ENCODE data around the gene SMAD6.

Gene SMAD6

GRCh38 chr15:66760097-66760967, 58.3 kb downstream of the SMAD6 start:
- Histone ChIP-seq H4K8ac (ENCODE audit: low read depth, low read length) (no peak overlapping the region), H3K79me2 (ENCODE audit: control insufficient read depth, insufficient read depth, low read length) (peaks cover 53% of the 10 kb centered on the region), H3K9ac (ENCODE audit: low read length) (no peak overlapping the region), H2BK15ac (replicated peaks; ENCODE audit: low read depth) (no peak overlapping the region), H2AK5ac (ENCODE audit: low read length) (no peak overlapping the region), H3K18ac (ENCODE audit: low read length) (no peak overlapping the region), H2BK120ac (ENCODE audit: low read depth, low read length) (no peak overlapping the region), H3K4me3 (ENCODE audit: low read length) (no peak overlapping the region), H2BK5ac (ENCODE audit: low read length) (no peak overlapping the region), H3K27ac (ENCODE audit: low read depth, low read length) (no peak overlapping the region), H3K4ac (ENCODE audit: low read depth, low read length) (no peak overlapping the region), H3K56ac (ENCODE audit: low read length) (no peak overlapping the region), H4K5ac (ENCODE audit: low read length) (no peak overlapping the region), H3K79me1 (ENCODE audit: low read length) (peaks cover 54% of the 10 kb centered on the region), H3K27me3 (ENCODE audit: insufficient read depth, low read length, poor library complexity) (no peaks in the 10 kb centered on the region), H3K4me2 (ENCODE audit: low read length) (no peak overlapping the region), H3K36me3 (ENCODE audit: control insufficient read depth, insufficient read depth, low read length) (peaks cover 16% of the 10 kb centered on the region), H3K4me1 (ENCODE audit: control insufficient read depth, low read depth, low read length) (no peaks in the 10 kb centered on the region), H3K23ac (ENCODE audit: low read length) (no peak overlapping the region)
- WGBS (ENCODE audit: extremely low coverage, insufficient coverage, low lambda C conversion rate), result no CpG with 5 or more reads among the region's 16 CpGs
- DNase-seq, result no peak

- Histone ChIP-seq H3K18ac (ENCODE audit: low read length) (no peak overlapping the region), H4K8ac (ENCODE audit: low read depth, low read length) (no peak overlapping the region), H3K36me3 (ENCODE audit: control insufficient read depth, insufficient read depth, low read length) (peaks cover 16% of the 10 kb centered on the region), H3K23ac (ENCODE audit: low read length) (no peak overlapping the region), H2BK5ac (ENCODE audit: low read length) (no peak overlapping the region), H2AK5ac (ENCODE audit: low read length) (no peak overlapping the region), H2BK15ac (replicated peaks; ENCODE audit: low read depth) (no peak overlapping the region), H3K4ac (ENCODE audit: low read depth, low read length) (no peak overlapping the region), H3K27me3 (ENCODE audit: insufficient read depth, low read length, poor library complexity) (no peaks in the 10 kb centered on the region), H3K4me1 (ENCODE audit: control insufficient read depth, low read depth, low read length) (no peaks in the 10 kb centered on the region), H3K4me3 (ENCODE audit: low read length) (no peak overlapping the region), H2BK120ac (ENCODE audit: low read depth, low read length) (no peak overlapping the region), H3K9ac (ENCODE audit: low read length) (no peak overlapping the region), H3K4me2 (ENCODE audit: low read length) (no peak overlapping the region), H4K5ac (ENCODE audit: low read length) (no peak overlapping the region), H3K56ac (ENCODE audit: low read length) (no peak overlapping the region), H3K27ac (ENCODE audit: low read depth, low read length) (no peak overlapping the region), H3K79me1 (ENCODE audit: low read length) (peaks cover 58% of the 10 kb centered on the region), H3K79me2 (ENCODE audit: control insufficient read depth, insufficient read depth, low read length) (peaks cover 55% of the 10 kb centered on the region)
- no CpG with 5 or more reads among the region's 16 CpGs for WGBS (ENCODE audit: extremely low coverage, insufficient coverage, low lambda C conversion rate)
- no peak for DNase-seq
Measured at GRCh38 chr15:66760968-66761725, 59.1 kb downstream of the SMAD6 start.

GRCh38 chr15:66761726-66762595, 59.9 kb downstream of the SMAD6 start:
- no peak overlapping the region for H3K4me3 ChIP-seq (ENCODE audit: low read length)
- H2BK120ac ChIP-seq (ENCODE audit: low read depth, low read length), result no peak overlapping the region
- H2AK5ac ChIP-seq (ENCODE audit: low read length), result no peak overlapping the region
- H3K56ac ChIP-seq (ENCODE audit: low read length), result no peak overlapping the region
- peaks cover 55% of the 10 kb centered on the region for H3K79me1 ChIP-seq (ENCODE audit: low read length)
- no peak overlapping the region for H4K5ac ChIP-seq (ENCODE audit: low read length)
- no peak overlapping the region for H3K27ac ChIP-seq (ENCODE audit: low read depth, low read length)
- H3K4me2 ChIP-seq (ENCODE audit: low read length), result no peak overlapping the region
- H3K9ac ChIP-seq (ENCODE audit: low read length), result no peak overlapping the region
- DNase-seq, result no peak
- H4K8ac ChIP-seq (ENCODE audit: low read depth, low read length), result no peak overlapping the region
- peaks cover 54% of the 10 kb centered on the region for H3K79me2 ChIP-seq (ENCODE audit: control insufficient read depth, insufficient read depth, low read length)
- no peak overlapping the region for H3K23ac ChIP-seq (ENCODE audit: low read length)
- H2BK15ac ChIP-seq (replicated peaks; ENCODE audit: low read depth), result no peak overlapping the region
- H3K36me3 ChIP-seq (ENCODE audit: control insufficient read depth, insufficient read depth, low read length), result peaks cover 12% of the 10 kb centered on the region
- no peak overlapping the region for H3K18ac ChIP-seq (ENCODE audit: low read length)
- no peak overlapping the region for H2BK5ac ChIP-seq (ENCODE audit: low read length)
- no peaks in the 10 kb centered on the region for H3K4me1 ChIP-seq (ENCODE audit: control insufficient read depth, low read depth, low read length)
- no CpG with 5 or more reads among the region's 17 CpGs for WGBS (ENCODE audit: extremely low coverage, insufficient coverage, low lambda C conversion rate)
- H3K27me3 ChIP-seq (ENCODE audit: insufficient read depth, low read length, poor library complexity), result no peaks in the 10 kb centered on the region
- H3K4ac ChIP-seq (ENCODE audit: low read depth, low read length), result no peak overlapping the region

- no peak overlapping the region for H3K9ac ChIP-seq (ENCODE audit: low read length)
- no peak overlapping the region for H2BK120ac ChIP-seq (ENCODE audit: low read depth, low read length)
- no peak overlapping the region for H4K5ac ChIP-seq (ENCODE audit: low read length)
- H3K36me3 ChIP-seq (ENCODE audit: control insufficient read depth, insufficient read depth, low read length), result peaks cover 14% of the 10 kb centered on the region
- H3K27ac ChIP-seq (ENCODE audit: low read depth, low read length), result no peak overlapping the region
- no peak overlapping the region for H4K8ac ChIP-seq (ENCODE audit: low read depth, low read length)
- no peak overlapping the region for H3K56ac ChIP-seq (ENCODE audit: low read length)
- no peak overlapping the region for H2BK5ac ChIP-seq (ENCODE audit: low read length)
- no peak overlapping the region for H2AK5ac ChIP-seq (ENCODE audit: low read length)
- H2BK15ac ChIP-seq (replicated peaks; ENCODE audit: low read depth), result no peak overlapping the region
- WGBS (ENCODE audit: extremely low coverage, insufficient coverage, low lambda C conversion rate), result no CpG with 5 or more reads among the region's 23 CpGs
- H3K27me3 ChIP-seq (ENCODE audit: insufficient read depth, low read length, poor library complexity), result no peaks in the 10 kb centered on the region
- DNase-seq, result no peak
- H3K18ac ChIP-seq (ENCODE audit: low read length), result no peak overlapping the region
- no peak overlapping the region for H3K4me3 ChIP-seq (ENCODE audit: low read length)
- H3K4me1 ChIP-seq (ENCODE audit: control insufficient read depth, low read depth, low read length), result no peaks in the 10 kb centered on the region
- peaks cover 55% of the 10 kb centered on the region for H3K79me2 ChIP-seq (ENCODE audit: control insufficient read depth, insufficient read depth, low read length)
- H3K4me2 ChIP-seq (ENCODE audit: low read length), result no peak overlapping the region
- H3K23ac ChIP-seq (ENCODE audit: low read length), result no peak overlapping the region
- no peak overlapping the region for H3K4ac ChIP-seq (ENCODE audit: low read depth, low read length)
- peaks cover 57% of the 10 kb centered on the region for H3K79me1 ChIP-seq (ENCODE audit: low read length)
Measured at GRCh38 chr15:66763186-66764071, 61.4 kb downstream of the SMAD6 start.
